ENCODE data around the gene ATF6B. TPM values are rescaled to one million over a fixed set of nuclear protein-coding genes. Genes with fewer than 3 reads are reported as not detected.

The ATF6B gene
- total and polyA plus RNA-seq, 2 of the 13 experiments (the other 11 are each of a cell fraction or from before 2014, with no cell fraction given), result 18.1 to 44.0 TPM

GRCh38 chr6:32087574-32088486 is 40.2 kb downstream of the ATF6B start (continued):
- TF ChIP-seq LCORL (IDR thresholded peaks at IDR 0.05), result no peak
- peak; percentile 71; the same call in 1 of the 2 replicates for TF ChIP-seq LCORL (CRISPR knock-in tag; IDR thresholded peaks at IDR 0.05)
- TF ChIP-seq CBFB (CRISPR knock-in tag; IDR thresholded peaks at IDR 0.05), result peak; percentile 61
- TF ChIP-seq NR3C1 (CRISPR knock-in tag; IDR thresholded peaks at IDR 0.05), result no peak
- no peak for TF ChIP-seq XBP1 (CRISPR knock-in tag; IDR thresholded peaks at IDR 0.05)
- peak; percentile 63 for TF ChIP-seq CBX1 (IDR thresholded peaks at IDR 0.05; ENCODE audit: low read depth)
- peak; percentile 73 for TF ChIP-seq MAX (IDR thresholded peaks at IDR 0.05)
- TF ChIP-seq ZNF362 (CRISPR knock-in tag; IDR thresholded peaks at IDR 0.05; ENCODE audit: borderline replicate concordance), result no peak
- peak; percentile 78 for TF ChIP-seq MXD1 (CRISPR knock-in tag; IDR thresholded peaks at IDR 0.05)
- no peak for TF ChIP-seq ZSCAN25 (CRISPR knock-in tag; IDR thresholded peaks at IDR 0.05)
- TF ChIP-seq ZNF549 (CRISPR knock-in tag; IDR thresholded peaks at IDR 0.05), result no peak
- no peak for TF ChIP-seq ZFP36L2 (CRISPR knock-in tag; IDR thresholded peaks at IDR 0.05)
- TF ChIP-seq, protein P1, sequence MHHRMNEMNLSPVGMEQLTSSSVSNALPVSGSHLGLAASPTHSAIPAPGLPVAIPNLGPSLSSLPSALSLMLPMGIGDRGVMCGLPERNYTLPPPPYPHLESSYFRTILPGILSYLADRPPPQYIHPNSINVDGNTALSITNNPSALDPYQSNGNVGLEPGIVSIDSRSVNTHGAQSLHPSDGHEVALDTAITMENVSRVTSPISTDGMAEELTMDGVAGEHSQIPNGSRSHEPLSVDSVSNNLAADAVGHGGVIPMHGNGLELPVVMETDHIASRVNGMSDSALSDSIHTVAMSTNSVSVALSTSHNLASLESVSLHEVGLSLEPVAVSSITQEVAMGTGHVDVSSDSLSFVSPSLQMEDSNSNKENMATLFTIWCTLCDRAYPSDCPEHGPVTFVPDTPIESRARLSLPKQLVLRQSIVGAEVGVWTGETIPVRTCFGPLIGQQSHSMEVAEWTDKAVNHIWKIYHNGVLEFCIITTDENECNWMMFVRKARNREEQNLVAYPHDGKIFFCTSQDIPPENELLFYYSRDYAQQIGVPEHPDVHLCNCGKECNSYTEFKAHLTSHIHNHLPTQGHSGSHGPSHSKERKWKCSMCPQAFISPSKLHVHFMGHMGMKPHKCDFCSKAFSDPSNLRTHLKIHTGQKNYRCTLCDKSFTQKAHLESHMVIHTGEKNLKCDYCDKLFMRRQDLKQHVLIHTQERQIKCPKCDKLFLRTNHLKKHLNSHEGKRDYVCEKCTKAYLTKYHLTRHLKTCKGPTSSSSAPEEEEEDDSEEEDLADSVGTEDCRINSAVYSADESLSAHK (CRISPR knock-in tag; IDR thresholded peaks at IDR 0.05; ENCODE audit: borderline replicate concordance), result no peak
- no peak for TF ChIP-seq ZNF746 (CRISPR knock-in tag; IDR thresholded peaks at IDR 0.05)
- 0 out of 2 replicates have a peak, but pooled peaks have one; percentile 39 for TF ChIP-seq MXD4 (CRISPR knock-in tag; IDR thresholded peaks at IDR 0.05)
- peak; percentile 91 to 93; a peak in 3 of 4 replicates for TF ChIP-seq HMGXB4 (CRISPR knock-in tag; IDR thresholded peaks at IDR 0.05; ENCODE audit: borderline replicate concordance in 1 of 2, low read depth in 1 of 2)
- no peak for TF ChIP-seq THAP7 (CRISPR knock-in tag; IDR thresholded peaks at IDR 0.05)
- TF ChIP-seq RFX1 (IDR thresholded peaks at IDR 0.05), result no peak
- no peak for TF ChIP-seq ATAD3A (CRISPR knock-in tag; IDR thresholded peaks at IDR 0.05)
- no peak for TF ChIP-seq MEF2D (CRISPR knock-in tag; IDR thresholded peaks at IDR 0.05)
- no peak for TF ChIP-seq BRCA1 (CRISPR knock-in tag; IDR thresholded peaks at IDR 0.05)
- no peak for TF ChIP-seq SRSF4 (IDR thresholded peaks at IDR 0.05; ENCODE audit: low read depth, low read length, poor library complexity, severe bottlenecking)
- peak; percentile 57 for TF ChIP-seq THAP11 (CRISPR knock-in tag; IDR thresholded peaks at IDR 0.05)

Measured in HepG2 (cell line).